GM18508 (cell line): ENCODE measurements around the gene STIMATE.

ENCODE experiments used
- ATAC-seq: cut with Tn5 transposase; IDR thresholded peaks from one replicate; pipeline ENCODE4 v1.9.1; 2021; ENCODE audit warnings: moderate number of reproducible peaks; ENCODE audit not compliant: insufficient read depth, unreplicated experiment

The STIMATE gene

GRCh38 chr3:52897130-52898122 is at the start of gene STIMATE:
TSS of gene STIMATE (minus strand) at chr3:52897548. CDS start at chr3:52897450, 98 bp downstream.
- ATAC-seq: no peak

GRCh38 chr3:52939600-52939999 is 42.3 kb upstream of the STIMATE start:
- ATAC-seq: no peak

- ATAC-seq: no peak
Measured at GRCh38 chr3:52934630-52935530, 37.5 kb upstream of the STIMATE start.

GRCh38 chr3:52931889-52932288 is 34.5 kb upstream of the STIMATE start:
- no peak for ATAC-seq

GRCh38 chr3:52931328-52931727 is 34.0 kb upstream of the STIMATE start:
- ATAC-seq: no peak

GRCh38 chr3:52930748-52931147 is 33.4 kb upstream of the STIMATE start:
- ATAC-seq: no peak

- ATAC-seq: no peak
Measured at GRCh38 chr3:52926554-52926953, 29.2 kb upstream of the STIMATE start.

- no peak for ATAC-seq
Measured at GRCh38 chr3:52925405-52926313, 28.3 kb upstream of the STIMATE start.

GRCh38 chr3:52923963-52924362 is 26.6 kb upstream of the STIMATE start:
- no peak for ATAC-seq

GRCh38 chr3:52920841-52921240 is 23.5 kb upstream of the STIMATE start:
- ATAC-seq: no peak

- ATAC-seq: no peak
Measured at GRCh38 chr3:52917044-52917443, 19.7 kb upstream of the STIMATE start.

GRCh38 chr3:52915294-52915693 is 17.9 kb upstream of the STIMATE start:
- ATAC-seq: no peak

- no peak for ATAC-seq
Measured at GRCh38 chr3:52912885-52913731, 15.8 kb upstream of the STIMATE start.

GRCh38 chr3:52910823-52911222 is 13.5 kb upstream of the STIMATE start:
- ATAC-seq: no peak

- no peak for ATAC-seq
Measured at GRCh38 chr3:52907497-52907896, 10.1 kb upstream of the STIMATE start.

- no peak for ATAC-seq
Measured at GRCh38 chr3:52904552-52904951, 7.2 kb upstream of the STIMATE start.

- ATAC-seq: no peak
Measured at GRCh38 chr3:52904000-52904399, 6.7 kb upstream of the STIMATE start.

- no peak for ATAC-seq
Measured at GRCh38 chr3:52896613-52897012, 735 bp downstream of the STIMATE start.

- ATAC-seq: no peak
Measured at GRCh38 chr3:52896151-52896550, 1.2 kb downstream of the STIMATE start.
